Measurements from ENCODE around the gene PADI4. TPM values are rescaled to one million over a fixed set of nuclear protein-coding genes. Genes with fewer than 3 reads are reported as not detected.

Gene PADI4
- total RNA-seq, 2 experiments from 2014 or later: 0.23 to 0.30 TPM

DNA sequence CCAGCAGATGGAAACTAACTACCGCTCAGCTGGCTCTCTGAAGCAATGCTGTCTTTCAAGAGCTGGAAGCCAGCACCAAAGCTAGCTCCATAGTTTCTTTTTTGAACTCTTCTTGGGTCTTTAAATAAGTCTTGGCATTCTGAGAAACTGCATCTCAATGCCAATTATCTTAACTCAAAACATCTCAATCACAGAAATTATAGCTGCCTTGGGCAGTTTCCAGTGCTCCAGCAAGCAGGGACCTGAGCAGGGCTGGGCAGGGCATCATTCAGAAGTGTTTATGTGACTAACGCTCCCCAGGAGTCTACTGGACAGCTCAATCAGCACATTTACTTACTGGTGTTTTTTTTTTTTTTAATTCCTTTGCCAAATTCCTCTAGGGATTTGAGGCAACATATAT is 18.3 kb upstream of the PADI4 start:
- H3K4me3 Mint-ChIP-seq: no peak overlapping the region
- CTCF ChIA-PET: interaction anchor here (0.6 kb wide), 1 partner anchor 964 kb away, joined by 3 read pairs; no protein-coding TSS in a partner anchor
- ATAC-seq (no peak), DNase-seq (no peak)
- no peaks in the 10 kb centered on the region for H3K4me1 Mint-ChIP-seq
- H3K27me3 Mint-ChIP-seq: peaks cover 9% of the 10 kb centered on the region
- no peaks in the 10 kb centered on the region for H3K9me3 Mint-ChIP-seq (ENCODE audit: low read depth)
- POLR2A ChIA-PET: no interaction called here
- H3K27ac Mint-ChIP-seq: no peak overlapping the region
- intact Hi-C loops (cut with DNase I, micrococcal nuclease): no loop called here
- H3K36me3 Mint-ChIP-seq (ENCODE audit: low read depth): no peaks in the 10 kb centered on the region

DNA sequence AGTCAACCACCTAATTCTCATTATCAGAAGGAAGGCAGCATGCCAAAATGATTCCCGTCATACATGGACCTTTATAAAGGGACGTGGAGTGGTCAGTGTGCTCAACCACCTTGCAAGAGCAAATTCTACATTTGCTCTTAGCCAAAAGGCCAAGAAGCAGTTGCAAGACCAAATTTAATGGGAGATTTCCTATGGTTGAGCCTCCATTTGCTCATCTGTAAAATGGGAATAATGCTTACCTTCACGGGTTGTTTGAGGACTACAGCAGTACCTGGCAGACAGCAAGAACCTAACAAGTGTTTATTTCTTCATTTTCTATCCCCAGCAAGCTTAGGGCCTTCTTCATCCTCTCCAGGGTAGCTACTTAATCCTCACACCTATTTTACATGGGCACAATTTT is 17.4 kb upstream of the PADI4 start:
- intact Hi-C loops (cut with DNase I, micrococcal nuclease): no loop called here
- CTCF ChIA-PET: interaction anchor here (0.6 kb wide), 1 partner anchor 1442 kb away, joined by 3 read pairs; no protein-coding TSS in a partner anchor
- no peak for DNase-seq
- ATAC-seq: no peak
- H3K4me3 Mint-ChIP-seq: no peak overlapping the region
- POLR2A ChIA-PET: no interaction called here
- no peaks in the 10 kb centered on the region for H3K36me3 Mint-ChIP-seq (ENCODE audit: low read depth)
- H3K4me1 Mint-ChIP-seq: no peaks in the 10 kb centered on the region
- H3K27me3 Mint-ChIP-seq: peaks cover 10% of the 10 kb centered on the region
- H3K9me3 Mint-ChIP-seq (ENCODE audit: low read depth): no peaks in the 10 kb centered on the region
- H3K27ac Mint-ChIP-seq: no peak overlapping the region

DNA sequence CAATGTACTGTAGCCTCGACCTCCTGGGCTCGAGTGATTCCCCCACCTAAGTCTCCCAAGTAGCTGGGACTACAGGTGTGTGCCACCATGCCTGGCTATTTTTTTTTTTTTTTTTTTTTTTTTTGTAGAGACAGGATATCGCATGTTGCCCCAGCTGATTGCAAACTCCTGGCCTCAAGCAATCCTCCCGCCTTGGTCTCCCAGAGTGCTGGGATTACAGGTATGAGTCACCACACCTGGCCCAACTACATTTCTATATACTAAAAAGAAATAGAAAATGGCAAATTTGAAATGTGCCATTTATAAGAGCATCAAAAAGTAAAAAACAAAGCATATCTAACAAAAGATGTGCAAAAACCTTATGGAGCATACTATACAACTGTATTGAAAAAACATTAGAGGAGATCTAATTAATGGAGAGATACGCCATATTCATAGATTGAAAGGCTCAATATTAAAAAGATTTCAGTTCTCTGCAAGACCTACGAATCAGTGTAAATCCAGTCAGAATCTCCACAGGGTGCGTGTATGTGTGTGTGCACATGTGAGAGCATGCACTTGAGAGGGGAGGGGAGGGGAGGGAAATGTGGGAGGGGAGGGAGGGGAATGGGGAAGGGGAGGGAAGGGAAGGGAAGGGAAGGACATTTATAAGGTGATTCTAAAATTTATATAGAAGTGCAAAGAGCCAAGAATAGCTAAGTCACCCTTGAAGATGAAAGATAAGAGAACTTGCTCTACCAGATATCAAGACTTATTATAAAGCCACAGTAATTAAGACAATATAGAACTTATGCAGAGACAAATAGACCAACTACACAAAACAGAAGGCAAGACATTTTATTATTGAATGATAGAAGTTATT is 15.5 kb upstream of the PADI4 start:
- CTCF ChIA-PET: no interaction called here
- H3K27ac Mint-ChIP-seq: no peak overlapping the region
- no peak for DNase-seq
- intact Hi-C loops (cut with DNase I, micrococcal nuclease): no loop called here
- peaks cover 13% of the 10 kb centered on the region for H3K27me3 Mint-ChIP-seq
- no peak for ATAC-seq
- POLR2A ChIA-PET: no interaction called here
- H3K36me3 Mint-ChIP-seq (ENCODE audit: low read depth): no peaks in the 10 kb centered on the region
- no peak overlapping the region for H3K4me3 Mint-ChIP-seq
- no peaks in the 10 kb centered on the region for H3K4me1 Mint-ChIP-seq
- H3K9me3 Mint-ChIP-seq (ENCODE audit: low read depth): no peaks in the 10 kb centered on the region

DNA sequence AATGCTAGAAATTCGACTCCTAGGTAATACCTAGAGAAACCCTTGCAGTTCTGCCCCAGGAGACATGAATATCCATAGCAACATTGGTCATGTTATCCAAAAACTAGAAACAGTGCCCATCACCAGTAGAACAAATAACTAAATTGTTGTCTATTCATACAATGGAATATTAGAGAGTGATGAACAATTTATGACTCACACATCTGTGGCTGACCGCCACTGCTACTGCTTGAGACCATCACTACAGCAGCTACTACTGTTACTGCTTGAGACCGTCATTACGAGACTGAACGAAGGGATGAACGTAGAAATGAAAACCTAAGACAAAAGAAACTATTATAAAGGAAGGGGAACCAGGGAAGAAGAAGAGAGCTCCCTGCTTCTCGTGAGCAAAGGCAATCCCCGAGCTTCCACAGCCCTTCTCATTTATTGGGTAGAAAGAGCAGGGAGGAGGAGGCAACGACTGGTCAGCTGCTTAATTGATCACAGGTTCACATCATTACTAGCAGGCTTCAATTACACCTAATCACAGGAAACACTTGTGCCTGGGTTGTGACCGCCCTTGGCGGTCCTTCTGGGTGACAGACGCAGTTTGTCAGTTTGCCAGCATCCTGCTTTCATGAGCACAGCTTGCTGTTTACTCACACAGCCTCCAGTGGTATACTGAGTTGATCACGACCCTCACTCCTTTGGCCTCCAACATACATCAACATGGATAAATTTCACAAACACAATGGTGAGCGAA is 14.1 kb upstream of the PADI4 start:
- no peaks in the 10 kb centered on the region for H3K9me3 Mint-ChIP-seq (ENCODE audit: low read depth)
- no peak overlapping the region for H3K4me3 Mint-ChIP-seq
- H3K27ac Mint-ChIP-seq: no peak overlapping the region
- intact Hi-C loops (cut with DNase I, micrococcal nuclease): no loop called here
- no peaks in the 10 kb centered on the region for H3K4me1 Mint-ChIP-seq
- POLR2A ChIA-PET: no interaction called here
- CTCF ChIA-PET: interaction anchor here (0.6 kb wide), 1 partner anchor 22 kb away, joined by 4 read pairs; no protein-coding TSS in a partner anchor
- ATAC-seq (no peak), DNase-seq (no peak)
- no peaks in the 10 kb centered on the region for H3K36me3 Mint-ChIP-seq (ENCODE audit: low read depth)
- peaks cover 13% of the 10 kb centered on the region for H3K27me3 Mint-ChIP-seq

DNA sequence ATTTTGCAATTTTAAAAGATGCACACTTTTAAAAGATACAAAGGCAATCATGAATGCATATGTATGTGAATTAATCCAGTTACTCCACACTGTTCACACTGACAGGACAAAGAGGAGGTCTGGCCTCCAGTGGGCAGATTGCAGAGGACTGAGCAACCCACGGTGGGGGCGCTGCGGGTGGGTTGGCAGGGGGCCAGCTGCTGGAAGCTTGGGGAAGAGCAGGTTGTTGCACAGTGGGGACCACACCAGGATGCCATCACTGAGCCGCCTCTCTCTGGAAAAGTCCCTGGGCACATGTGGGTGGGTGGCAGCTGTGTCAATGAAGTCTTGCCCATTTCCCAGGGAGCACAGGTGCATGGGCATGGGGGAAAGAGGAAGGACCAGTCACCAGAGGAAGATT is 12.7 kb upstream of the PADI4 start:
- intact Hi-C loops (cut with DNase I, micrococcal nuclease): no loop called here
- Mint-ChIP-seq H3K4me1 (no peaks in the 10 kb centered on the region), H3K36me3 (ENCODE audit: low read depth) (no peaks in the 10 kb centered on the region), H3K4me3 (no peak overlapping the region), H3K27me3 (peaks cover 14% of the 10 kb centered on the region), H3K9me3 (ENCODE audit: low read depth) (no peaks in the 10 kb centered on the region), H3K27ac (no peak overlapping the region)
- ChIA-PET CTCF (no interaction called here), POLR2A (interaction anchor here (0.5 kb wide), 1 partner anchor 17 kb away, joined by 4 read pairs; no protein-coding TSS in a partner anchor)
- DNase-seq: no peak
- ATAC-seq: no peak

DNA sequence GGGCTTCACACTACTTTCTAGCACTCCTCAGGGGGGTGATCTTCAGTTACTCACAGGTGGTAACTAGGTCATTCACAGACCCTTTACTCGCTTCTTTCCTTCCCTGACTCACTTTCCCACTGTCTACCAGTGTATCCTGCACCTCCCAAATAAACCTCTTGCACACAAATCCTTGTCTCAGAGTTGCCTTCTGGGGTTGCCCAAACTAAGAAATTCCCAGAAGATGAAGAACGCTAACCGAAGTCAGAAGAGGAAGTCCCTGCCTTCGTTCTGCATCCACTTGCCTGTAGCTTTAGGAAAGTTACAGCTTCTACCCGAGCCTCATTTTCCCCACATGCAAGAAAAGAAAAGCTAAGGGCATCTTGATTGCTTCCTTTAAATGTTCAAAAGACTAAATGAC is 11.9 kb upstream of the PADI4 start:
- ATAC-seq (no peak), DNase-seq (no peak)
- Mint-ChIP-seq H3K4me3 (no peak overlapping the region), H3K9me3 (ENCODE audit: low read depth) (no peaks in the 10 kb centered on the region), H3K36me3 (ENCODE audit: low read depth) (no peaks in the 10 kb centered on the region), H3K27me3 (peaks cover 14% of the 10 kb centered on the region), H3K4me1 (no peaks in the 10 kb centered on the region), H3K27ac (no peak overlapping the region)
- CTCF ChIA-PET: no interaction called here
- POLR2A ChIA-PET: no interaction called here
- intact Hi-C loops (cut with DNase I, micrococcal nuclease): no loop called here

DNA sequence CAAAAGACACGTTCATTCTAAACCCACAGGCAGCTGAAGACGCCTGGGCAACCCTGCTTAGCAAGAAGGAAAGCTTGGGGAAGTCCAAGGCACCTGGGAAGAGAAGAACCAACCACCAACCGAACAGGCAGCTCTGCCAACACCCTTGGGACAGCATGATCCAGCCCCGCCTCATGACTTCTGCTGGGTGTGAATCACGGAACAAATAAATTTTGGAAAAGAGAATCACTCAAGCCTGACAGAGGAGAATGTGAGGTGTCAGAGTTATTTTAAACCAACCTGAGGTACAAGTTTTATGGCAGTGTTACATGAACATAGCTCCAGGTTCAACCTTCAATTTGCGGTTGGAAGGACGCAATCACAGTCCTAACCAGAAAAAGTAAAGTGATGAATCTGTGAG is 10.0 kb upstream of the PADI4 start:
- no peaks in the 10 kb centered on the region for H3K36me3 Mint-ChIP-seq (ENCODE audit: low read depth)
- intact Hi-C loops (cut with DNase I, micrococcal nuclease): no loop called here
- H3K9me3 Mint-ChIP-seq (ENCODE audit: low read depth): peaks cover 12% of the 10 kb centered on the region
- peaks cover 13% of the 10 kb centered on the region for H3K27me3 Mint-ChIP-seq
- ChIA-PET POLR2A (no interaction called here), CTCF (no interaction called here)
- no peaks in the 10 kb centered on the region for H3K4me1 Mint-ChIP-seq
- DNase-seq (no peak), ATAC-seq (no peak)
- no peak overlapping the region for H3K4me3 Mint-ChIP-seq
- no peak overlapping the region for H3K27ac Mint-ChIP-seq

DNA sequence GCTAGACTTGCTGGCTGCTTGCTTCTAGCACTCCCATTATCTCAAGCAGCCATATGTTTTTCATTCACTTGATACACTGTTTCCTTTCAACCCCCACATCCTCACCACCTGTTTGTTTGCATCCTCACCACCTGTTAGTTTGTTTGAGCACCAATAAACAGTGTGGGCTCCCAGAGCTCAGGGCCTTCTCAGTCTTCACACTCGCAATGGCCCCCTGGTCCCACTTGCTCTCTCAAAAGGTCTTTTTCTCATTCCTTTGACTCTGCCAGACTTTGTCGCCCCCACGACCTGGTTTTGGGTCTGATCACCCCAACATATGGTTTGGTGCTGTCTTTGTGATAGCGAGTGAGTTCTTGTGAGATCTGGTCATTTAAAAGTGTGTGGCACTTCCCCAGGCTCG is 6.2 kb upstream of the PADI4 start:
- DNase-seq: no peak
- peaks cover 13% of the 10 kb centered on the region for H3K9me3 Mint-ChIP-seq (ENCODE audit: low read depth)
- H3K27me3 Mint-ChIP-seq: peaks cover 2% of the 10 kb centered on the region
- no peak overlapping the region for H3K4me3 Mint-ChIP-seq
- ATAC-seq: no peak
- H3K4me1 Mint-ChIP-seq: no peaks in the 10 kb centered on the region
- ChIA-PET CTCF (no interaction called here), POLR2A (no interaction called here)
- H3K27ac Mint-ChIP-seq: no peak overlapping the region
- no peaks in the 10 kb centered on the region for H3K36me3 Mint-ChIP-seq (ENCODE audit: low read depth)
- intact Hi-C loops (cut with DNase I, micrococcal nuclease): no loop called here

DNA sequence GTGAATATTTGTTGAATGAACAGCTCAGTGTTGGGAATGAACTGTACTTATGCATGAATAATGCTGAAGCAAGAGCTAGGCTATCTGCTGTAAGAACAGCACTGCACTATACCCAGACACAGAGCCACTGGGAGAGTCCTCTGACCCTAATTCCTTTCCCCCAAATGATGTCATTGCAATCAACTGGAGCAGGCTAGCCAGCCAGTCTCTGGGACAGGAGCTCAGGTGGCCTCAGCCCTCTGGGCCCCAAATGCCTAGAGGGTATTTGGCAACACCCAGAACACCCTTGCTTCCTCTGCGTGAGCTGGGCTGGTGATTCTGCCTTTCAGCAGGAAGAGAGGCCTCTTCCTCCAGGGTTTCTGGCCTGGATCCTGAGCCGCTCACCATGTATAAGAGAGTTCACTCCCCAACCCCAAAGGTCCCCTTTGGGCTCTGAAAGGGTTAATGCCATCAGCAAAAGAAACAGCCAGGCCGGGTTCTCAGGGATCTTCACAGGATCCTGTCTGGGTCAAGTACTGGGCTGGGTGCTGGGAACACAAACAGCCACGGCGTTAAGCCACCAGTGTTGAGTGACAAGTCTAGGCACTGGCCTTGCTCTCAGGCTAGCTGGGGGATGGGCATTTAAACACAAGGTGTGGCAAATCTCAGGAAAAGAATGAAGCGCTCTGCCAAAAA is 3.7 kb upstream of the PADI4 start:
- POLR2A ChIA-PET: no interaction called here
- H3K36me3 Mint-ChIP-seq (ENCODE audit: low read depth): no peaks in the 10 kb centered on the region
- CTCF ChIA-PET: no interaction called here
- peaks cover 9% of the 10 kb centered on the region for H3K27me3 Mint-ChIP-seq
- no peak overlapping the region for H3K27ac Mint-ChIP-seq
- H3K9me3 Mint-ChIP-seq (ENCODE audit: low read depth): peaks cover 13% of the 10 kb centered on the region
- H3K4me3 Mint-ChIP-seq: no peak overlapping the region
- intact Hi-C loops (cut with DNase I, micrococcal nuclease): no loop called here
- DNase-seq (no peak), ATAC-seq (no peak)
- H3K4me1 Mint-ChIP-seq: no peaks in the 10 kb centered on the region

DNA sequence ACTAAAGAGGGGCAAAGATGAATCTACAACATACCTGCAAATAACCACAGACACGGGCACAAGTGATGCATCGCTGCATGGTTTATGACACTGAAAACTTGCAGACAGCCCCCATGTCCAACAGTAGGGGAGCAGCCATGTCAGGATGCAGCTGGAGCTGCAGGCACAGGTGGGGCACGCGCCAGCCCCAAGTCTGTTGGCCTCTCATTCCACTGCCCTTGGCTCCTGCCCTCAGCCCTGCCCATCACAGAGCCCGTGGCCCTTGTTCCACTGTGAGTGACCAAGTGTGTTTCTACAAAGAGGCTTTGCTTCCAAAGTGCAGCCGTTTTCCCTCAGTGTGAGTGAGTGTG is 3.2 kb upstream of the PADI4 start:
- Mint-ChIP-seq H3K9me3 (ENCODE audit: low read depth) (peaks cover 13% of the 10 kb centered on the region), H3K27me3 (peaks cover 10% of the 10 kb centered on the region), H3K27ac (no peak overlapping the region), H3K4me1 (no peaks in the 10 kb centered on the region), H3K36me3 (ENCODE audit: low read depth) (no peaks in the 10 kb centered on the region), H3K4me3 (no peak overlapping the region)
- ATAC-seq (no peak), DNase-seq (no peak)
- CTCF ChIA-PET: no interaction called here
- intact Hi-C loops (cut with DNase I, micrococcal nuclease): no loop called here
- POLR2A ChIA-PET: no interaction called here

DNA sequence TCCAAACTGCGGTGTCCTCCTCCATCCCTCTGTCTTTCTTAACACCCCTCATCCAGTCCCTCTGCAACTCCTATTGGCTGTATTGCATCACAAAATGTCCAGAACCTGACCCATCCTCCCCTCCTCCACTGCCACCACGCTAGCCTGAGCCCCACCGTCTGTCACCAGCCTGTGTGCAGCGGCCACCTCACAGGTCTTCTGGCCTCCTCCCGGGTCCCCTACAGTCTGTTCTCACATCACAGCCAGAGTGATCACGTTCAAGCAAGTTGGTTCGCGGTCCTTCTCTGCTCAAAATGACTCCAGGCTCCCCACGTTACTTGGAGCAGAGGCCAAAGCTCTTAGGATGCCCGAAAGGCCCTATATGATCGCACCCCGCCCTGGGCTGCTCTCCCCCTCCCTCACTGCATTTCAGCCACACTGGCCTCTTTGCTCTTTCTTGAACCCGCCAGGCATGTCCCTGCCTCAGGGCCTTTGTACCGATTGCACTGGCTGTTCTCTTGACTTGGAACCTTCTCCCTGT is 2.4 kb upstream of the PADI4 start:
- Mint-ChIP-seq H3K9me3 (ENCODE audit: low read depth) (peaks cover 13% of the 10 kb centered on the region), H3K4me1 (no peaks in the 10 kb centered on the region), H3K4me3 (no peak overlapping the region), H3K27ac (no peak overlapping the region), H3K27me3 (peaks cover 15% of the 10 kb centered on the region), H3K36me3 (ENCODE audit: low read depth) (no peaks in the 10 kb centered on the region)
- DNase-seq (no peak), ATAC-seq (no peak)
- ChIA-PET POLR2A (no interaction called here), CTCF (no interaction called here)
- intact Hi-C loops (cut with DNase I, micrococcal nuclease): no loop called here

All from activated CD4-positive, alpha-beta T cell treated with anti-CD3 and anti-CD28 coated beads for 36 hours (primary cell).